ACHN (cell line): ENCODE results near the gene CDC73.
"Not testable (repeated sequence)": the region's sequence is repeated elsewhere in the genome, so short reads cannot be mapped to it uniquely, and the experiment has no call there.

Source experiments
- DNase-seq: peaks from one replicate; pipeline ENCODE4 v3.0.0-alpha.2; 2015
- in situ Hi-C: cut with HindIII; loops from 2 replicates; pipeline ENCODE4 v1.10.0; 2017; ENCODE audit warnings: low sequenced_read_pairs, low pct_ligation_motif_present, low pct_unique_long_range_greater_than_20kb

Gene CDC73

GRCh38 chr1:193260056-193260745 is 138.4 kb downstream of the CDC73 start:
- in situ Hi-C loops = no loop called here
- no peak for DNase-seq

GRCh38 chr1:193260896-193261295 is 139.1 kb downstream of the CDC73 start:
- in situ Hi-C loops = no loop called here
- no peak for DNase-seq

GRCh38 chr1:193262661-193263060 is 140.8 kb downstream of the CDC73 start:
- in situ Hi-C loops = no loop called here
- DNase-seq = no peak

- in situ Hi-C loops = no loop called here
- DNase-seq = no peak
Observed at GRCh38 chr1:193264313-193265065, 142.7 kb downstream of the CDC73 start.

- in situ Hi-C loops = no loop called here
- DNase-seq = no peak
Observed at GRCh38 chr1:193265716-193266115, 143.9 kb downstream of the CDC73 start.

GRCh38 chr1:193266794-193267193 is 145.0 kb downstream of the CDC73 start:
- DNase-seq, in situ Hi-C loops: not testable (repeated sequence)

GRCh38 chr1:193270996-193271395 is 149.2 kb downstream of the CDC73 start:
- in situ Hi-C loops = no loop called here
- no peak for DNase-seq

GRCh38 chr1:193275773-193276172 is 153.9 kb downstream of the CDC73 start:
- no peak for DNase-seq
- in situ Hi-C loops = no loop called here

- no peak for DNase-seq
- in situ Hi-C loops = no loop called here
Observed at GRCh38 chr1:193278968-193279367, 157.1 kb downstream of the CDC73 start.

GRCh38 chr1:193281894-193282293 is 160.1 kb downstream of the CDC73 start:
- DNase-seq = no peak
- in situ Hi-C loops = no loop called here

- DNase-seq = no peak
- in situ Hi-C loops = no loop called here
Observed at GRCh38 chr1:193283016-193283415, 161.2 kb downstream of the CDC73 start.

GRCh38 chr1:193284219-193284618 is 162.4 kb downstream of the CDC73 start:
- no peak for DNase-seq
- in situ Hi-C loops = no loop called here

- no peak for DNase-seq
- in situ Hi-C loops = no loop called here
Observed at GRCh38 chr1:193285641-193286040, 163.8 kb downstream of the CDC73 start.

GRCh38 chr1:193288548-193289080 is 166.8 kb downstream of the CDC73 start:
- in situ Hi-C loops, DNase-seq: not testable (repeated sequence)

GRCh38 chr1:193293726-193294125 is 171.9 kb downstream of the CDC73 start:
- in situ Hi-C loops = no loop called here
- DNase-seq = no peak

GRCh38 chr1:193299038-193299437 is 177.2 kb downstream of the CDC73 start:
- DNase-seq = no peak
- in situ Hi-C loops = no loop called here

GRCh38 chr1:193301746-193302145 is 179.9 kb downstream of the CDC73 start:
- no peak for DNase-seq
- in situ Hi-C loops = no loop called here

GRCh38 chr1:193303849-193304248 is 182.0 kb downstream of the CDC73 start:
- in situ Hi-C loops = no loop called here
- DNase-seq = no peak
